HepG2 (cell line): ENCODE data around the gene GAPDH. TPM values are rescaled to one million over a fixed set of nuclear protein-coding genes. Genes with fewer than 3 reads are reported as not detected.

Source experiments
- CEBPG ChIP-seq: IDR thresholded peaks from 2 replicates; pipeline ENCODE4 v1.6.1; 2016
- FIP1L1 ChIP-seq: fragments of 200-400 bp; formaldehyde crosslinking; IDR thresholded peaks from 2 replicates; pipeline ENCODE4 v1.6.1; 2018; ENCODE audit warnings: low read depth, mild to moderate bottlenecking, low read length, moderate library complexity, borderline replicate concordance; ENCODE audit not compliant: insufficient read depth
- IKZF4 ChIP-seq: sonication (generic); formaldehyde crosslinking; IDR thresholded peaks from 2 replicates; pipeline ENCODE4 v1.5.1; 2020; ENCODE audit warnings: borderline replicate concordance, mild to moderate bottlenecking, low read depth, missing genetic modification reagents; ENCODE audit errors: not compliant biosample characterization
- KDM5A ChIP-seq: fragments of 200-600 bp; sonication (generic); IDR thresholded peaks from 2 replicates; pipeline ENCODE4 v1.7.0; 2018; ENCODE audit warnings: antibody characterized with exemption, mild to moderate bottlenecking, low read length, borderline replicate concordance
- NFATC3 ChIP-seq: sonication (generic); formaldehyde crosslinking; IDR thresholded peaks from 2 replicates; pipeline ENCODE4 v1.5.1; 2020; ENCODE audit warnings: mild to moderate bottlenecking, missing genetic modification reagents
- ZNF143 ChIP-seq: sonication (generic); formaldehyde crosslinking; IDR thresholded peaks from 2 replicates; pipeline ENCODE4 v1.4.0; 2020; ENCODE audit warnings: missing genetic modification reagents
- ZNF232 ChIP-seq: sonication (generic); formaldehyde crosslinking; IDR thresholded peaks from 2 replicates; pipeline ENCODE4 v1.4.0; 2020; ENCODE audit warnings: missing genetic modification reagents, borderline replicate concordance
- ZNF501 ChIP-seq: sonication (generic); formaldehyde crosslinking; IDR thresholded peaks from 2 replicates; pipeline ENCODE4 v1.5.1; 2020; ENCODE audit warnings: mild to moderate bottlenecking, moderate library complexity, missing genetic modification reagents
- ZNF720 ChIP-seq: sonication (generic); formaldehyde crosslinking; IDR thresholded peaks from 2 replicates; pipeline ENCODE4 v1.4.0; 2020; ENCODE audit warnings: missing genetic modification reagents
- polyA plus RNA-seq, 8 experiments: library from polyadenylated mRNA; depleted of rRNA in 3 of 8; stranded (reverse) in 7 of 8; unstranded in 1 of 8; fragments of >200 nt; fragmentation: Illumina TruSeq in 4 of 8; extraction: Trizol in 4 of 8; gene quantifications; 2 replicates each; pipeline versions ENCODE4 v1.2.1 to v1.2.3, GENCODE V29; 2011 to 2016; ENCODE audit warnings: low read depth in 4 of 8, missing spikeins in 1 of 8, mixed read lengths in 1 of 8; ENCODE audit not compliant: insufficient read depth in 1 of 8
- total RNA-seq, 5 experiments: library from RNA; depleted of rRNA; stranded (reverse); fragments of >200 nt; fragmentation: Illumina TruSeq; extraction: Trizol; gene quantifications; 2 replicates each; pipeline ENCODE4 v1.2.3, GENCODE V29; 2016; ENCODE audit warnings: low read depth in 1 of 5
- TF ChIP-seq, protein P1 (sequence below): sonication (generic); formaldehyde crosslinking; IDR thresholded peaks from 2 replicates; pipeline ENCODE4 v1.8.1; 2023; ENCODE audit warnings: mild to moderate bottlenecking, moderate library complexity, missing genetic modification reagents
- TF ChIP-seq, protein P2 (sequence below): IDR thresholded peaks from 2 replicates; pipeline ENCODE4 v1.6.1; 2012; ENCODE audit warnings: inconsistent platforms
- TF ChIP-seq, protein P3 (sequence below): sonication (generic); formaldehyde crosslinking; IDR thresholded peaks from 2 replicates; pipeline ENCODE4 v1.5.0; 2020; ENCODE audit warnings: mild to moderate bottlenecking, missing genetic modification reagents, moderate library complexity
- TF ChIP-seq, protein P4 (sequence below): sonication (generic); formaldehyde crosslinking; IDR thresholded peaks from 2 replicates; pipeline ENCODE4 v1.4.0; 2020; ENCODE audit warnings: missing genetic modification reagents, borderline replicate concordance
- TF ChIP-seq, protein P5 (sequence below), 2 experiments: sonication (generic) in 1 of 2; formaldehyde crosslinking in 1 of 2; IDR thresholded peaks; 2 replicates each; pipeline versions ENCODE4 v1.4.0 to v1.6.1; 2018 to 2020; ENCODE audit warnings: missing genetic modification reagents in 2 of 2, borderline replicate concordance in 1 of 2, low read depth in 1 of 2, mild to moderate bottlenecking in 1 of 2, missing biosample characterization in 1 of 2
- TF ChIP-seq, protein P6 (sequence below): sonication (generic); formaldehyde crosslinking; IDR thresholded peaks from 2 replicates; pipeline ENCODE4 v1.8.1; 2022; ENCODE audit warnings: low read depth, mild to moderate bottlenecking, missing genetic modification reagents

Gene GAPDH
- total and polyA plus RNA-seq, 2 of the 13 experiments (the other 11 are each of a cell fraction or from before 2014, with no cell fraction given) = 3,038 to 12,722 TPM

DNA sequence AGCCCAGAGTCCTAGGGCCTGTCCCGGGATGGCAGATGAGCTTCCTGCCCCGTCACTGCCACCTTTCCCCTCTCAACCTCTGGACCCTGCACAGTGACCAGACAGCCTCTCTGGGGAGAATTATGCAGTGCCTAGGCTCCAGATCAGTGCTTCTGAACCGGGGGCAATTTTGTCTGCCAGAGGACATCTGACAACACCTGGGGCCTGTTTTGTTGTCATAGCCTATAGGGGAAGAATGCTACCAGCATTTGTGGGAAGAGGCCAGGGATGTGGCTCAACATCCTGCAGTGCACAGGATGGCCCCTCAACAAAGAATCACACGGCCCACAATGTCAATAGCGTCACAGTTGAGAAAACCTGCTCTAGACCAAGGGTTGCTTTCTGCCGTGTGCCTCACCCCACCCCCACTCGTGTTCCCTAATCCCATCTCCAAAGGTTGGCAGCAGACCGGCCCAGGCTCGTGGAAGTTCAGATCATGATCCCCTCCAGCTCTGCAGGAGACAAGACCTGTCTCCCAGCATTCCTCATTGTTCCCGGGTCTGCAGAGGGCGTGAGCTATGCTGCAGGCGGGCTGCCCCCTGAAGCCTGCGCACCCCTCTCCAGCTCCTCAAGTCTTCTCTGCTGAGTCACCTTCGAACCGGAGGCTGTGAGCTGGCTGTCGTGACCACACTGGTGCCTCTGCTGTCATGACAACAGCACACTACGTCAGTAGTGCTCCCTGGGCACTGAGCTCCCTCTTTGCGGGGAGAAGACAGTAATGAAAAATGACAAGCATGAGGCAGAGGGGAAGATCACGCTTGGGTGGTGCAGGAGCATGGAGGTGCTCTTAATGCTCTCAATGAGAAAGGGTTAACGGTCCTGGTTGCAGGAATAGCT is 2.0 kb upstream of the GAPDH start (continued):
- TF ChIP-seq, protein P1, sequence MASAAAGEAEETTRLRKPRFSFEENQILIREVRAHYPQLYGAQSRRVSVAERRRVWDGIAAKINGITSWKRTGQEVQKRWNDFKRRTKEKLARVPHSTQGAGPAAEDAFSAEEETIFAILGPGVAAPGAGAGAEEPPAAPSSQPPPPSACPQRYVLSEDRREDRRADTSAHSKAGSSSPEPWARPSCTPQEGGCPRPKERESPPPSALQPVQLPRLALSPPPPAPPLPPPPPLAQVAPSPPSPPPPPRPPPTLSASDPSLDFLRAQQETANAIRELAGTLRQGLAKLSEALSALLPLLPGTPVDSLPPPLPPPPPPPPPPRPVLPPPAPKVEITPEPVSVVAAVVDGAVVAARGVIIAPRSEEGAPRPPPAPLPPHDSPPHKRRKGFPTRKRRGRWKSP (CRISPR knock-in tag) = 0 out of 2 replicates have a peak, but pooled peaks have one; percentile 59
- TF ChIP-seq ZNF232 (CRISPR knock-in tag) = peak; percentile 57; the same call in 1 of the 2 replicates
- TF ChIP-seq, protein P2, sequence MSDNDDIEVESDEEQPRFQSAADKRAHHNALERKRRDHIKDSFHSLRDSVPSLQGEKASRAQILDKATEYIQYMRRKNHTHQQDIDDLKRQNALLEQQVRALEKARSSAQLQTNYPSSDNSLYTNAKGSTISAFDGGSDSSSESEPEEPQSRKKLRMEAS = peak; percentile 74
- no peak for TF ChIP-seq NFATC3 (CRISPR knock-in tag)
- TF ChIP-seq, protein P3, sequence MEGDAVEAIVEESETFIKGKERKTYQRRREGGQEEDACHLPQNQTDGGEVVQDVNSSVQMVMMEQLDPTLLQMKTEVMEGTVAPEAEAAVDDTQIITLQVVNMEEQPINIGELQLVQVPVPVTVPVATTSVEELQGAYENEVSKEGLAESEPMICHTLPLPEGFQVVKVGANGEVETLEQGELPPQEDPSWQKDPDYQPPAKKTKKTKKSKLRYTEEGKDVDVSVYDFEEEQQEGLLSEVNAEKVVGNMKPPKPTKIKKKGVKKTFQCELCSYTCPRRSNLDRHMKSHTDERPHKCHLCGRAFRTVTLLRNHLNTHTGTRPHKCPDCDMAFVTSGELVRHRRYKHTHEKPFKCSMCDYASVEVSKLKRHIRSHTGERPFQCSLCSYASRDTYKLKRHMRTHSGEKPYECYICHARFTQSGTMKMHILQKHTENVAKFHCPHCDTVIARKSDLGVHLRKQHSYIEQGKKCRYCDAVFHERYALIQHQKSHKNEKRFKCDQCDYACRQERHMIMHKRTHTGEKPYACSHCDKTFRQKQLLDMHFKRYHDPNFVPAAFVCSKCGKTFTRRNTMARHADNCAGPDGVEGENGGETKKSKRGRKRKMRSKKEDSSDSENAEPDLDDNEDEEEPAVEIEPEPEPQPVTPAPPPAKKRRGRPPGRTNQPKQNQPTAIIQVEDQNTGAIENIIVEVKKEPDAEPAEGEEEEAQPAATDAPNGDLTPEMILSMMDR (CRISPR knock-in tag) = no peak
- no peak for TF ChIP-seq FIP1L1
- TF ChIP-seq IKZF4 (CRISPR knock-in tag) = no peak
- peak; percentile 59 for TF ChIP-seq ZNF501 (CRISPR knock-in tag)
- TF ChIP-seq ZNF720 (CRISPR knock-in tag) = no peak
- TF ChIP-seq, protein P4, sequence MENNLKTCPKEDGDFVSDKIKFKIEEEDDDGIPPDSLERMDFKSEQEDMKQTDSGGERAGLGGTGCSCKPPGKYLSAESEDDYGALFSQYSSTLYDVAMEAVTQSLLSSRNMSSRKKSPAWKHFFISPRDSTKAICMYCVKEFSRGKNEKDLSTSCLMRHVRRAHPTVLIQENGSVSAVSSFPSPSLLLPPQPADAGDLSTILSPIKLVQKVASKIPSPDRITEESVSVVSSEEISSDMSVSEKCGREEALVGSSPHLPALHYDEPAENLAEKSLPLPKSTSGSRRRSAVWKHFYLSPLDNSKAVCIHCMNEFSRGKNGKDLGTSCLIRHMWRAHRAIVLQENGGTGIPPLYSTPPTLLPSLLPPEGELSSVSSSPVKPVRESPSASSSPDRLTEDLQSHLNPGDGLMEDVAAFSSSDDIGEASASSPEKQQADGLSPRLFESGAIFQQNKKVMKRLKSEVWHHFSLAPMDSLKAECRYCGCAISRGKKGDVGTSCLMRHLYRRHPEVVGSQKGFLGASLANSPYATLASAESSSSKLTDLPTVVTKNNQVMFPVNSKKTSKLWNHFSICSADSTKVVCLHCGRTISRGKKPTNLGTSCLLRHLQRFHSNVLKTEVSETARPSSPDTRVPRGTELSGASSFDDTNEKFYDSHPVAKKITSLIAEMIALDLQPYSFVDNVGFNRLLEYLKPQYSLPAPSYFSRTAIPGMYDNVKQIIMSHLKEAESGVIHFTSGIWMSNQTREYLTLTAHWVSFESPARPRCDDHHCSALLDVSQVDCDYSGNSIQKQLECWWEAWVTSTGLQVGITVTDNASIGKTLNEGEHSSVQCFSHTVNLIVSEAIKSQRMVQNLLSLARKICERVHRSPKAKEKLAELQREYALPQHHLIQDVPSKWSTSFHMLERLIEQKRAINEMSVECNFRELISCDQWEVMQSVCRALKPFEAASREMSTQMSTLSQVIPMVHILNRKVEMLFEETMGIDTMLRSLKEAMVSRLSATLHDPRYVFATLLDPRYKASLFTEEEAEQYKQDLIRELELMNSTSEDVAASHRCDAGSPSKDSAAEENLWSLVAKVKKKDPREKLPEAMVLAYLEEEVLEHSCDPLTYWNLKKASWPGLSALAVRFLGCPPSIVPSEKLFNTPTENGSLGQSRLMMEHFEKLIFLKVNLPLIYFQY = peak; percentile 19; the same call in 1 of the 2 replicates
- TF ChIP-seq, protein P5, sequence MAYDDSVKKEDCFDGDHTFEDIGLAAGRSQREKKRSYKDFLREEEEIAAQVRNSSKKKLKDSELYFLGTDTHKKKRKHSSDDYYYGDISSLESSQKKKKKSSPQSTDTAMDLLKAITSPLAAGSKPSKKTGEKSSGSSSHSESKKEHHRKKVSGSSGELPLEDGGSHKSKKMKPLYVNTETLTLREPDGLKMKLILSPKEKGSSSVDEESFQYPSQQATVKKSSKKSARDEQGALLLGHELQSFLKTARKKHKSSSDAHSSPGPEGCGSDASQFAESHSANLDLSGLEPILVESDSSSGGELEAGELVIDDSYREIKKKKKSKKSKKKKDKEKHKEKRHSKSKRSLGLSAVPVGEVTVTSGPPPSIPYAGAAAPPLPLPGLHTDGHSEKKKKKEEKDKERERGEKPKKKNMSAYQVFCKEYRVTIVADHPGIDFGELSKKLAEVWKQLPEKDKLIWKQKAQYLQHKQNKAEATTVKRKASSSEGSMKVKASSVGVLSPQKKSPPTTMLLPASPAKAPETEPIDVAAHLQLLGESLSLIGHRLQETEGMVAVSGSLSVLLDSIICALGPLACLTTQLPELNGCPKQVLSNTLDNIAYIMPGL (CRISPR knock-in tag; IDR thresholded peaks at IDR 0.05; ENCODE audit: borderline replicate concordance in 1 of 2, low read depth in 1 of 2) = no peak; a peak in 1 of 4 replicates
- no peak for TF ChIP-seq KDM5A
- TF ChIP-seq CEBPG (CRISPR knock-in tag) = peak; percentile 40
- peak; percentile 70 for TF ChIP-seq ZNF143
- TF ChIP-seq, protein P6, sequence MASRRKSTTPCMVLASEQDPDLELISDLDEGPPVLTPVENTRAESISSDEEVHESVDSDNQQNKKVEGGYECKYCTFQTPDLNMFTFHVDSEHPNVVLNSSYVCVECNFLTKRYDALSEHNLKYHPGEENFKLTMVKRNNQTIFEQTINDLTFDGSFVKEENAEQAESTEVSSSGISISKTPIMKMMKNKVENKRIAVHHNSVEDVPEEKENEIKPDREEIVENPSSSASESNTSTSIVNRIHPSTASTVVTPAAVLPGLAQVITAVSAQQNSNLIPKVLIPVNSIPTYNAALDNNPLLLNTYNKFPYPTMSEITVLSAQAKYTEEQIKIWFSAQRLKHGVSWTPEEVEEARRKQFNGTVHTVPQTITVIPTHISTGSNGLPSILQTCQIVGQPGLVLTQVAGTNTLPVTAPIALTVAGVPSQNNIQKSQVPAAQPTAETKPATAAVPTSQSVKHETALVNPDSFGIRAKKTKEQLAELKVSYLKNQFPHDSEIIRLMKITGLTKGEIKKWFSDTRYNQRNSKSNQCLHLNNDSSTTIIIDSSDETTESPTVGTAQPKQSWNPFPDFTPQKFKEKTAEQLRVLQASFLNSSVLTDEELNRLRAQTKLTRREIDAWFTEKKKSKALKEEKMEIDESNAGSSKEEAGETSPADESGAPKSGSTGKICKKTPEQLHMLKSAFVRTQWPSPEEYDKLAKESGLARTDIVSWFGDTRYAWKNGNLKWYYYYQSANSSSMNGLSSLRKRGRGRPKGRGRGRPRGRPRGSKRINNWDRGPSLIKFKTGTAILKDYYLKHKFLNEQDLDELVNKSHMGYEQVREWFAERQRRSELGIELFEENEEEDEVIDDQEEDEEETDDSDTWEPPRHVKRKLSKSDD = peak; percentile 39; the same call in 1 of the 2 replicates
